ENCODE data around the gene C20orf202.

DNA sequence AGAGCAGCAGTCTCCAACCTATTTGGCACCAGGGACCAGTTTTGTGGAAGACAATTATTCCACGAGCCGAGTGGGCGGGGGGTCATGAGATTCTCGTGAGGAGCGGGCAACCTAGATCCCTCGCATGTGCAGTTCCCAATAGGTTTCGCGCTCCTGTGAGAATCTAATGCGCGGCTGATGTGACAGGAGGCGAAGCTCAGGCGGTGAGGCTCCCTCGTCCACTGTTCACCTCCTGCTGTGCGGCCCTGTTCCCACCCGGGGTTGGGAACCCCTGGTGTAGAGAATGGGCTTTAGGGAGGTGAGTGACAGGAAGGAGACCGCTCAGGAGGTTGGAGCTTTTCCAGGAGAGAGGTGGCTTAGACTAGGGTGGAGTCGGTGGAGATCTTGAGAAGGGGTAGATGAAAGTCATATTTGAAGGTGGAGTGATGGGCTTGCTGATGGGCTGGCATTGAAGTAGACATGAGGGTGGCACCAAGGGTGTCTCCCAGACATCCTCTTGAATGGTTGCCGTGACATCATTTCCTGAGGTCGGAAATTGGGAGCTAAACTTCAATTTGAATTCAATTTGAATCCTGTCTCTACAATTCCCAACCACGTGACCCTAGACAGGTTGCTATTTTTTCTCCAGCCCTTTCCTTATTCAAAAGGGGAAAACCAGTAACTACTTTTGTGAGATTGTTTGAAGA lies 21.1 kb downstream of the C20orf202 start:
- TF ChIP-seq, protein P1, sequence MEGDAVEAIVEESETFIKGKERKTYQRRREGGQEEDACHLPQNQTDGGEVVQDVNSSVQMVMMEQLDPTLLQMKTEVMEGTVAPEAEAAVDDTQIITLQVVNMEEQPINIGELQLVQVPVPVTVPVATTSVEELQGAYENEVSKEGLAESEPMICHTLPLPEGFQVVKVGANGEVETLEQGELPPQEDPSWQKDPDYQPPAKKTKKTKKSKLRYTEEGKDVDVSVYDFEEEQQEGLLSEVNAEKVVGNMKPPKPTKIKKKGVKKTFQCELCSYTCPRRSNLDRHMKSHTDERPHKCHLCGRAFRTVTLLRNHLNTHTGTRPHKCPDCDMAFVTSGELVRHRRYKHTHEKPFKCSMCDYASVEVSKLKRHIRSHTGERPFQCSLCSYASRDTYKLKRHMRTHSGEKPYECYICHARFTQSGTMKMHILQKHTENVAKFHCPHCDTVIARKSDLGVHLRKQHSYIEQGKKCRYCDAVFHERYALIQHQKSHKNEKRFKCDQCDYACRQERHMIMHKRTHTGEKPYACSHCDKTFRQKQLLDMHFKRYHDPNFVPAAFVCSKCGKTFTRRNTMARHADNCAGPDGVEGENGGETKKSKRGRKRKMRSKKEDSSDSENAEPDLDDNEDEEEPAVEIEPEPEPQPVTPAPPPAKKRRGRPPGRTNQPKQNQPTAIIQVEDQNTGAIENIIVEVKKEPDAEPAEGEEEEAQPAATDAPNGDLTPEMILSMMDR (IDR thresholded peaks at IDR 0.05; ENCODE audit: insufficient read depth, low read length, poor library complexity, severe bottlenecking) = no peak
- TF ChIP-seq EZH2phosphoT487 (conservative IDR thresholded peaks at IDR 0.05; ENCODE audit: low read length) = no peak
